GM12865 (cell line): Measurements from ENCODE around the gene COL12A1.

Source experiments
- DNase-seq: peaks from one replicate; pipeline ENCODE4 v3.0.0; 2010; ENCODE audit warnings: low read depth
- H3K4me3 ChIP-seq: 2 replicates; pipeline ENCODE4 v1.5.1; 2011; ENCODE audit warnings: mild to moderate bottlenecking, low read depth, low read length, control low read depth
- TF ChIP-seq, protein P1 (sequence below): IDR thresholded peaks from 2 replicates; pipeline ENCODE4 v1.5.1; 2011; ENCODE audit warnings: low read length, control low read depth, low read depth, inconsistent platforms; ENCODE audit not compliant: insufficient read depth; ENCODE audit errors: missing control alignments

Gene COL12A1

GRCh38 chr6:75145211-75145610 is 60.6 kb downstream of the COL12A1 start:
- no peak overlapping the region for H3K4me3 ChIP-seq
- DNase-seq = no peak
- TF ChIP-seq, protein P1, sequence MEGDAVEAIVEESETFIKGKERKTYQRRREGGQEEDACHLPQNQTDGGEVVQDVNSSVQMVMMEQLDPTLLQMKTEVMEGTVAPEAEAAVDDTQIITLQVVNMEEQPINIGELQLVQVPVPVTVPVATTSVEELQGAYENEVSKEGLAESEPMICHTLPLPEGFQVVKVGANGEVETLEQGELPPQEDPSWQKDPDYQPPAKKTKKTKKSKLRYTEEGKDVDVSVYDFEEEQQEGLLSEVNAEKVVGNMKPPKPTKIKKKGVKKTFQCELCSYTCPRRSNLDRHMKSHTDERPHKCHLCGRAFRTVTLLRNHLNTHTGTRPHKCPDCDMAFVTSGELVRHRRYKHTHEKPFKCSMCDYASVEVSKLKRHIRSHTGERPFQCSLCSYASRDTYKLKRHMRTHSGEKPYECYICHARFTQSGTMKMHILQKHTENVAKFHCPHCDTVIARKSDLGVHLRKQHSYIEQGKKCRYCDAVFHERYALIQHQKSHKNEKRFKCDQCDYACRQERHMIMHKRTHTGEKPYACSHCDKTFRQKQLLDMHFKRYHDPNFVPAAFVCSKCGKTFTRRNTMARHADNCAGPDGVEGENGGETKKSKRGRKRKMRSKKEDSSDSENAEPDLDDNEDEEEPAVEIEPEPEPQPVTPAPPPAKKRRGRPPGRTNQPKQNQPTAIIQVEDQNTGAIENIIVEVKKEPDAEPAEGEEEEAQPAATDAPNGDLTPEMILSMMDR = no peak

DNA sequence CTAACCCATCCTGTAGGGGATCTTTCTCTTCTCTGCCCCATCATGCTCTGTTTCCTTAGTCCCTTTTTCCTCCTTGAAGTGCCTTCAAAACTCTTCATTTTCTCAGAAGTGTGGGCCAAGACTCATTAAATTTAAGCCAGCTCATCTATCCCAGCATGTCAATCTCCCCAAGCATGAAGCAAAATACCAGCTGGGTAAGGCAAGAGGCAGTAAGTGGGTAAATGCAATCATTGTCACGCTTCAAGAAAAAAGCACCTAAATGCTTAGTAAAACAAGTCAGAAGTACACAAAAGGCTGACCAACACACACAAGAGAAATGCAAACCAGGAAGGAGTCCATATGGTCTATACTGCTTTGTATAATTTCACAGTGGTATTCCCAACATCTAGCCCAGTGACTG is 61.5 kb downstream of the COL12A1 start:
- no peak overlapping the region for H3K4me3 ChIP-seq
- TF ChIP-seq, protein P1 = no peak
- DNase-seq = no peak

DNA sequence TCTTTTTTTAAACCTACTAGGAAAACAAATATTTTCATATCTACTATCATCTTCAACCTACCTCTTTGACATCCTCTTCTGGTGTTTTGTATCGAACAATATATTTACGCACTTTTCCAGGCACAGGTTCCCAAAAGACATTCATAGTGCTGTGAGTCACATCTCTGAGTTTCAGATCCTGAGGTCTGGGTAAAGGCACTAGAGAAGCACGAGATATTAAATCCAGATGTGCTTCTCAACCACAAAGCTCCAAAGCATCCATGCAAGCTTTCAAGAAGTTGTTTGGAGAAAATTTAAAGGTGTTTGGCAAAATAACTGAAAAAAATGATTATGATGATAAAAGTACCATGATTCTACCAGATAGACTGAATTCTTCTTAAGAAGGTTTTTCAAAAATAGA is 62.7 kb downstream of the COL12A1 start:
- TF ChIP-seq, protein P1 = no peak
- DNase-seq = no peak
- H3K4me3 ChIP-seq = no peak overlapping the region

GRCh38 chr6:75142721-75143120 is 63.1 kb downstream of the COL12A1 start:
- TF ChIP-seq, protein P1 = no peak
- no peak for DNase-seq
- no peak overlapping the region for H3K4me3 ChIP-seq

DNA sequence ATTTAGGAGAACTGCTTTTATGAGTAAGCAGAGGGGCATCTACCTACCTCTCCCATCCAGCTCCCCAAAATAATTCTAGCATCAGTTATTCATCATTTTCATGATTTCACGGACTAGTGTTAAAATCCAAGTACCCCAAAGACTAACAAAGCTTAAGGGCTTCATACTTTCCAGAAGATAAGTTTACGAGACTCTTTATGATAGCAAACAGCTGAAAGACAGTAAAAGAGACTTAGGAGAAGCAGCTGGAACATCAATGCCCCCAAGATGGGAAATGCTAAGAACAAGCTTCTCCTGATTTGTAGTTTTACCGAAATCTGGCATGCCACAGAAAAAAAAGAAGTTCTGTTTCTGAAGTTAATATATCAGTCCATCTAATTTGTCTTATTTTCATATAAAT is 70.0 kb downstream of the COL12A1 start:
- no peak for DNase-seq
- TF ChIP-seq, protein P1 = no peak
- no peak overlapping the region for H3K4me3 ChIP-seq

GRCh38 chr6:75135450-75135849 is 70.4 kb downstream of the COL12A1 start:
- TF ChIP-seq, protein P1 = no peak
- no peak for DNase-seq
- no peak overlapping the region for H3K4me3 ChIP-seq

GRCh38 chr6:75130784-75131183 is 75.1 kb downstream of the COL12A1 start:
- no peak for DNase-seq
- H3K4me3 ChIP-seq = no peak overlapping the region
- TF ChIP-seq, protein P1 = no peak
